AG04449 (cell line): ENCODE data around the gene SLC38A3.

Source experiments
- CTCF ChIA-PET: fragments of 350-600 bp; formaldehyde crosslinking; extraction: SDS; loops from one replicate; lab custom pipeline; 2021; ENCODE audit warnings: antibody characterized with exemption; lab: Yijun Ruan, JAX
- POLR2A ChIA-PET: fragments of 400-600, 350-600 bp; formaldehyde crosslinking; extraction: SDS; loops from one replicate; lab custom pipeline; 2020; ENCODE audit warnings: antibody characterized with exemption, inconsistent platforms; lab: Yijun Ruan, JAX
- DNase-seq: peaks from one replicate; pipeline ENCODE4 v3.0.0-alpha.2; 2010; ENCODE audit warnings: low read depth, low spot score
- H3K4me3 ChIP-seq: 2 replicates; pipeline ENCODE4 v1.5.1; 2011; ENCODE audit warnings: low read depth, mild to moderate bottlenecking, control low read depth, low read length
- TF ChIP-seq, protein P1 (sequence below): IDR thresholded peaks from one replicate; pipeline ENCODE4 v1.5.1; 2011; ENCODE audit warnings: mild to moderate bottlenecking, moderate library complexity, low read length, control low read depth, inconsistent platforms; ENCODE audit not compliant: insufficient read depth; ENCODE audit errors: missing control alignments

Gene SLC38A3

DNA sequence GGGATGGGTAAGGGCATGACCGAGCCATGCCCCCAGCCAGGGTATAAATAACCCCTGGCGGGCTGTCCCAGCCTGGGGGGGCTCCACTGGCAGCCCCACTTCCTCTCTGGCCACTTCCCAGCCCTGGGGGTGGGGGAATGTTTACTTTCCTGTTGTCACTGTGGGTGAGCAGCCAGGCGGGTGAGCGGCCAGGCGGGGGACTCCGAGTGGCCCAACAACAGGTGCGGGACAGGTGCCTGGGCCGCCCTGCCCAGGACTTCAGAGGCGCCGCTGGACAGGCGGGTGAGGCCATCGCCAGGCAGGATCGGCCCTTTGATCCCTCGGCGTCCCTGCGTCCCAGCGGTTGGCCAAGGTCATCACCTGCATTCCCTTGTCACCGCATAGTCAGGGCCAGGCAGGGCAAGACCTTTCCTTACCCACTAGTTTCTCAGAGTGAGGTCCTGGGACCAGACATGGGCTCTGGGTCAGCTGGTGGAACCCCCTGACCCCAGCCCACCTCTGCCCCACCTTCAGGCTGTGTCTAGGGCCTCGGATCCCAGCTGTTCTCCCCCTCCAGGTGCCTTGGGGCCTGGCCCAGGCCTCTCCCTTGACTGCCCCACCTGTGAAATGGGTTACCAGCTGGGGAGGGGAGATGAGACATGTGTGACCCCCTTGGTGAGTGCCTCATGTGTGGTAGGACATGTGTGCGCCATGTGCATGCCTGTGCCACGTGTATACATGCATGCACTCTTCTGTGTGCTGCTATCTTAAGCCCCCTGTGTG, 33.4 kb upstream of the SLC38A3 start:
- DNase-seq: no peak
- POLR2A ChIA-PET: no interaction called here
- TF ChIP-seq, protein P1, sequence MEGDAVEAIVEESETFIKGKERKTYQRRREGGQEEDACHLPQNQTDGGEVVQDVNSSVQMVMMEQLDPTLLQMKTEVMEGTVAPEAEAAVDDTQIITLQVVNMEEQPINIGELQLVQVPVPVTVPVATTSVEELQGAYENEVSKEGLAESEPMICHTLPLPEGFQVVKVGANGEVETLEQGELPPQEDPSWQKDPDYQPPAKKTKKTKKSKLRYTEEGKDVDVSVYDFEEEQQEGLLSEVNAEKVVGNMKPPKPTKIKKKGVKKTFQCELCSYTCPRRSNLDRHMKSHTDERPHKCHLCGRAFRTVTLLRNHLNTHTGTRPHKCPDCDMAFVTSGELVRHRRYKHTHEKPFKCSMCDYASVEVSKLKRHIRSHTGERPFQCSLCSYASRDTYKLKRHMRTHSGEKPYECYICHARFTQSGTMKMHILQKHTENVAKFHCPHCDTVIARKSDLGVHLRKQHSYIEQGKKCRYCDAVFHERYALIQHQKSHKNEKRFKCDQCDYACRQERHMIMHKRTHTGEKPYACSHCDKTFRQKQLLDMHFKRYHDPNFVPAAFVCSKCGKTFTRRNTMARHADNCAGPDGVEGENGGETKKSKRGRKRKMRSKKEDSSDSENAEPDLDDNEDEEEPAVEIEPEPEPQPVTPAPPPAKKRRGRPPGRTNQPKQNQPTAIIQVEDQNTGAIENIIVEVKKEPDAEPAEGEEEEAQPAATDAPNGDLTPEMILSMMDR: no peak
- CTCF ChIA-PET: interaction anchor here (0.8 to 25.9 kb wide), 5 partner anchors 16 to 101 kb away, joined by 3 to 283 read pairs (median 4); partner anchors contain the start of gene GNAT1
- H3K4me3 ChIP-seq: no peak overlapping the region

DNA sequence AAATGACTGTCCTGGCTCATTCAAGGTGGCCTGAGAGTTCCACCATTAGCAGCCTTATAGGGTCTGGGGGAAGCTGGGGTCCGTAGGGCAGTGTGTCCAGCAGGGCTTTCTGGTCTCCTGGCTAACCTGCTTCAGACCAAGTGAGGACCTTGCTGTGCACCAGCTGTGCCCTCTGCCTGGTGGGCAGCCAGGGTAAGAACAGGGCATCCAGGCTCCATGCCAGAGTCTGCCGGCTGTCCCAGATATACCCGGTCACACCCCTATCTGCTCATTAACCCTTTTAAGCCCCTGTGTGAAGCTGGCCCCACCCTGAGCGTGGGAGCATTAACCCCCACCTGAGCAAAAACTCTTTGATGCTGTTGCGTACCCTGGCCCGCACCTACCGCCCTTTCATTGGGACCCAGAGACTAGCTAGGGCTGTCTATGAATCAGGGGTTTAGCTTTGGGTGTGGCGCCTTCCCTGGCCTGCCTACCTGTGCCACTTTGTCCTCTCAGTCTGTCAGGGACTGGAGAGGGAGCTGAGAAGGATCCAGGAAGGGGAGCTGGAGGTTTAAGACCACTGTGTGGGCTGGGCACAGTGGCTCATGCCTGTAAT, 32.3 kb upstream of the SLC38A3 start:
- no peak overlapping the region for H3K4me3 ChIP-seq
- POLR2A ChIA-PET: no interaction called here
- CTCF ChIA-PET: interaction anchor here (1.3 to 25.9 kb wide), 4 partner anchors 16 to 100 kb away, joined by 4 to 283 read pairs (median 8); partner anchors contain the start of gene GNAT1
- TF ChIP-seq, protein P1: no peak
- DNase-seq: no peak

DNA sequence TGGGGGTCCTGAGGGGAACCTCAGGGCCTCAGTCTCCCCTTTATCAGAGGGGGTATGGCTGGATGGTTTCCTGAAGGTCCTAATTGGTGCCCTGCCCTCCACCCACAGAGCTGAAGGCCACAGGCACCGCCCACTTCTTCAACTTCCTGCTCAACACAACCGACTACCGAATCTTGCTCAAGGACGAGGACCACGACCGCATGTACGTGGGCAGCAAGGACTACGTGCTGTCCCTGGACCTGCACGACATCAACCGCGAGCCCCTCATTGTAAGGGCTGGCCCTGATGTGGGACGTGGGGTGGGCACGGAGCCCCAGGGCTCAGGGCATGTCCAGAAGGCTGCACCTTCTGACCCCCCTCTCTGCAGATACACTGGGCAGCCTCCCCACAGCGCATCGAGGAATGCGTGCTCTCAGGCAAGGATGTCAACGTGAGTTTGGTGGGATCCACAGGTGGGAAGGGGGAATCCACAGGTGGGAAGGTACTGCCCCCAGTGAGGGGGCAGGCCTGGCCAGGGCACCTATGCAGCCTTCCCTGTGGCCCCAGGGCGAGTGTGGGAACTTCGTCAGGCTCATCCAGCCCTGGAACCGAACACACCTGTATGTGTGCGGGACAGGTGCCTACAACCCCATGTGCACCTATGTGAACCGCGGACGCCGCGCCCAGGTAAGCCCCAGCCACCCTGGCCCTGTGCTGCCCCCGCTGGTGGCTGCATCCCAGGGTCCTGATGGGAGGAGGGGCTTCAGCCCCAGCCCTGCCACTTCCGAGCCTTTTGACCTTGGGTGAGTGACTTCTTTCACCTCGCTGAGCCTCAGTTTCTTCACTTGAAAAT, 31.2 kb upstream of the SLC38A3 start:
- no peak overlapping the region for H3K4me3 ChIP-seq
- no peak for DNase-seq
- ChIA-PET POLR2A (no interaction called here), CTCF (interaction anchor here (1.3 to 25.9 kb wide), 3 partner anchors 15 to 52 kb away, joined by 4 to 283 read pairs (median 12); partner anchors contain the start of gene GNAT1)
- TF ChIP-seq, protein P1: no peak

DNA sequence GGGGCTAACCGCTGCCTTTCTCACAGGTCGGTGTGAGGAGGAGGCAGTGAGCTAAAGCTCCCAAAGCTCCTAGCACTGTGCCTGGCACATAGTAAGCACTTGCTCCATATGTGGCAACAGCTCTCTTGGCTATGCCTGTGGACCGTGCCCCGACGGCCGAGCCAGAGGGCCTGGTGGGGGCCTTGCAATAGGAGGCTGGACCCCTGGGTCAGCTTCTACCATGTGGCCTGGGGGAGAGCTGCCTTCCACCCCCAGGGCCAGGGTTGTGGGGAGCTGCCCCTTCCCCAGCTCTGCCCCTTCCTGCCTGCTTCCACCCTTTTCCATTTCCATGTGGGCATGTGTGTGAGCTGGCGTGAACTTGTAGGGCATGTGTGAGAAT, 30.6 kb upstream of the SLC38A3 start:
- TF ChIP-seq, protein P1: no peak
- DNase-seq: no peak
- ChIA-PET CTCF (interaction anchor here (25.9 kb wide), 1 partner anchor 15 kb away, joined by 283 read pairs; the partner anchor contains the start of gene GNAT1), POLR2A (no interaction called here)
- no peak overlapping the region for H3K4me3 ChIP-seq

DNA sequence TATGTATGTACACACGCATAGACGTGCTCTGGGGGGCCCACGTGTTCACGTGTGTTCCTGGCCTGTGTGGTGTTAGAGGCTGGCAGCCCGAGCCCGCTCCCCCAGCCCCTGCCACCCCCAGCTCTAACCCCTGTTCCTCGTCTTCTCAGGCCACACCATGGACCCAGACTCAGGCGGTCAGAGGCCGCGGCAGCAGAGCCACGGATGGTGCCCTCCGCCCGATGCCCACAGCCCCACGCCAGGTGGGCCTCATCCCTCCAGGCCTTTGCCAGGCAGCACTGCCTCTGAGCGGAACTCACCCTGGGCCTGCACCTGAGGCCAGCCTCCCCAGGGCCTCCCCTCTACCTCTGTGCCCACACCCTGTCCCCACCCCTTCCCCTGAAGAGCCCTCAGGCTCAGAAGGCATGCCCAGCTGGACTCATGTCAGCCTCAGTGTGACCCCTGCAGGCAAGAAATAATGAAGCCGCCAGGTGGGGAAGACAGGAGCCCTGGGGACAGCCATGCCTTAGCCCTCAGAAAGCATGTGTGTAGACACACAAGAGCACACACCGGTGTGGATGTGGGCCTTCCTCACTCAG, 30.0 kb upstream of the SLC38A3 start:
- TF ChIP-seq, protein P1: no peak
- POLR2A ChIA-PET: no interaction called here
- CTCF ChIA-PET: interaction anchor here (21.6 to 25.9 kb wide), 2 partner anchors 14 to 49 kb away, joined by 283 to 817 read pairs; partner anchors contain the start of gene GNAT1
- H3K4me3 ChIP-seq: no peak overlapping the region
- DNase-seq: no peak
